Measurements from ENCODE around the gene HPS1.

HPS1 gene

GRCh38 chr10:98469001-98469931 lies 22.5 kb upstream of the HPS1 start:
- H3K27me3 Mint-ChIP-seq, result peaks cover 21% of the 10 kb centered on the region
- H3K9me3 Mint-ChIP-seq, result no peaks in the 10 kb centered on the region
- no peak for DNase-seq
- H3K4me3 Mint-ChIP-seq, result no peak overlapping the region
- peaks cover 18% of the 10 kb centered on the region for H3K4me1 Mint-ChIP-seq
- ATAC-seq, result no peak
- H3K27ac Mint-ChIP-seq, result no peak overlapping the region

GRCh38 chr10:98467506-98468318 lies 21.0 kb upstream of the HPS1 start:
- Mint-ChIP-seq H3K27ac (peak overlapping the region; percentile 79 to 95), H3K9me3 (no peaks in the 10 kb centered on the region), H3K4me1 (peaks cover 15% of the 10 kb centered on the region), H3K27me3 (peaks cover 29% of the 10 kb centered on the region), H3K4me3 (peak overlapping the region; percentile 88 to 99)
- peak; percentile 96 for ATAC-seq
- peak; percentile 59 to 70 for DNase-seq

GRCh38 chr10:98466861-98467505 lies 20.2 kb upstream of the HPS1 start:
- Mint-ChIP-seq H3K4me3 (peak overlapping the region; percentile 88 to 99), H3K9me3 (no peaks in the 10 kb centered on the region), H3K27ac (peak overlapping the region; percentile 1 to 79), H3K27me3 (peaks cover 34% of the 10 kb centered on the region), H3K4me1 (peaks cover 15% of the 10 kb centered on the region)
- no peak for ATAC-seq
- no peak for DNase-seq

GRCh38 chr10:98465866-98466265 lies 19.1 kb upstream of the HPS1 start:
- peaks cover 34% of the 10 kb centered on the region for H3K27me3 Mint-ChIP-seq
- ATAC-seq, result no peak
- DNase-seq, result no peak
- H3K4me3 Mint-ChIP-seq, result no peak overlapping the region
- H3K4me1 Mint-ChIP-seq, result peaks cover 15% of the 10 kb centered on the region
- no peaks in the 10 kb centered on the region for H3K9me3 Mint-ChIP-seq
- no peak overlapping the region for H3K27ac Mint-ChIP-seq

GRCh38 chr10:98463976-98464754 lies 17.4 kb upstream of the HPS1 start:
- no peak overlapping the region for H3K27ac Mint-ChIP-seq
- no peak overlapping the region for H3K4me3 Mint-ChIP-seq
- H3K27me3 Mint-ChIP-seq, result peaks cover 24% of the 10 kb centered on the region
- ATAC-seq, result no peak
- peaks cover 15% of the 10 kb centered on the region for H3K4me1 Mint-ChIP-seq
- no peaks in the 10 kb centered on the region for H3K9me3 Mint-ChIP-seq
- DNase-seq, result no peak

GRCh38 chr10:98463016-98463415 lies 16.3 kb upstream of the HPS1 start:
- Mint-ChIP-seq H3K27ac (peak overlapping the region in 1 of 2 donors; percentile 2), H3K9me3 (no peaks in the 10 kb centered on the region), H3K27me3 (peaks cover 26% of the 10 kb centered on the region), H3K4me3 (no peak overlapping the region), H3K4me1 (peaks cover 15% of the 10 kb centered on the region)
- DNase-seq (no peak), ATAC-seq (no peak)

GRCh38 chr10:98461500-98461842 lies 14.7 kb upstream of the HPS1 start:
- Mint-ChIP-seq H3K27me3 (peaks cover 34% of the 10 kb centered on the region), H3K4me3 (no peak overlapping the region), H3K27ac (no peak overlapping the region), H3K9me3 (no peaks in the 10 kb centered on the region), H3K4me1 (peaks cover 6% of the 10 kb centered on the region)
- no peak for ATAC-seq
- DNase-seq, result no peak

- DNase-seq (no peak), ATAC-seq (peak; percentile 48)
- no peaks in the 10 kb centered on the region for H3K9me3 Mint-ChIP-seq
- peaks cover 34% of the 10 kb centered on the region for H3K27me3 Mint-ChIP-seq
- peak overlapping the region in 1 of 2 donors; percentile 63 for H3K27ac Mint-ChIP-seq
- H3K4me1 Mint-ChIP-seq, result peaks cover 6% of the 10 kb centered on the region
- no peak overlapping the region for H3K4me3 Mint-ChIP-seq
These were observed 14.2 kb upstream of the HPS1 start for GRCh38 chr10:98460837-98461499.

- Mint-ChIP-seq H3K27ac (peak overlapping the region in 1 of 2 donors; percentile 3), H3K27me3 (peaks cover 34% of the 10 kb centered on the region), H3K4me1 (peaks cover under 1% of the 10 kb centered on the region), H3K4me3 (no peak overlapping the region), H3K9me3 (no peaks in the 10 kb centered on the region)
- ATAC-seq, result no peak
- DNase-seq, result no peak
These were observed 12.4 kb upstream of the HPS1 start for GRCh38 chr10:98458809-98459784.

- H3K9me3 Mint-ChIP-seq, result no peaks in the 10 kb centered on the region
- DNase-seq (no peak), ATAC-seq (no peak)
- no peak overlapping the region for H3K4me3 Mint-ChIP-seq
- H3K27me3 Mint-ChIP-seq, result peaks cover 26% of the 10 kb centered on the region
- H3K4me1 Mint-ChIP-seq, result no peaks in the 10 kb centered on the region
- no peak overlapping the region for H3K27ac Mint-ChIP-seq
These were observed 11.0 kb upstream of the HPS1 start for GRCh38 chr10:98457721-98458120.

- Mint-ChIP-seq H3K4me3 (no peak overlapping the region), H3K27me3 (peaks cover 28% of the 10 kb centered on the region), H3K9me3 (no peaks in the 10 kb centered on the region), H3K4me1 (no peaks in the 10 kb centered on the region), H3K27ac (no peak overlapping the region)
- DNase-seq (no peak), ATAC-seq (no peak)
These were observed 10.1 kb upstream of the HPS1 start for GRCh38 chr10:98456686-98457482.

- H3K27ac Mint-ChIP-seq, result no peak overlapping the region
- ATAC-seq, result no peak
- no peaks in the 10 kb centered on the region for H3K4me1 Mint-ChIP-seq
- no peak for DNase-seq
- H3K9me3 Mint-ChIP-seq, result no peaks in the 10 kb centered on the region
- no peak overlapping the region for H3K4me3 Mint-ChIP-seq
- H3K27me3 Mint-ChIP-seq, result peaks cover 29% of the 10 kb centered on the region
These were observed 9.4 kb upstream of the HPS1 start for GRCh38 chr10:98456043-98456570.

- DNase-seq (no peak), ATAC-seq (no peak)
- Mint-ChIP-seq H3K9me3 (no peaks in the 10 kb centered on the region), H3K27me3 (peaks cover 23% of the 10 kb centered on the region), H3K4me1 (no peaks in the 10 kb centered on the region), H3K4me3 (no peak overlapping the region), H3K27ac (no peak overlapping the region)
These were observed 7.0 kb upstream of the HPS1 start for GRCh38 chr10:98453729-98454128.
